Progenitor cell of endocrine pancreas (in vitro differentiated cells): ENCODE results near the gene TWSG1. TPM values are rescaled to one million over a fixed set of nuclear protein-coding genes. Genes with fewer than 3 reads are reported as not detected.

Experiments used
- DNase-seq: peaks from one replicate; pipeline ENCODE4 v3.0.0; 2021; ENCODE audit warnings: low spot score; ENCODE audit not compliant: unreplicated experiment
- H3K27ac Mint-ChIP-seq: 2 replicates; pipeline ENCODE4 v1.8.0; 2021; ENCODE audit warnings: mild to moderate bottlenecking, moderate library complexity, mixed read lengths
- H3K27me3 Mint-ChIP-seq: 2 replicates; pipeline ENCODE4 v1.8.0; 2021; ENCODE audit warnings: mixed read lengths
- H3K36me3 Mint-ChIP-seq: 2 replicates; pipeline ENCODE4 v1.8.0; 2022; ENCODE audit warnings: mixed read lengths; ENCODE audit not compliant: insufficient read depth
- H3K4me1 Mint-ChIP-seq: 2 replicates; pipeline ENCODE4 v1.8.0; 2021; ENCODE audit warnings: low read depth, mixed read lengths
- H3K4me3 Mint-ChIP-seq: 2 replicates; pipeline ENCODE4 v1.8.0; 2021; ENCODE audit warnings: low read depth, mild to moderate bottlenecking, moderate library complexity, mixed read lengths
- H3K9me3 Mint-ChIP-seq: 2 replicates; pipeline ENCODE4 v1.8.0; 2021; ENCODE audit warnings: low read depth, mixed read lengths
- long read RNA-seq: library from polyadenylated mRNA; unstranded; transcript quantifications from one replicate; pipeline ENCODE4 v2.0.0, GENCODE V29; 2020
- total RNA-seq: library from RNA; stranded (reverse); gene quantifications from 2 replicates; pipeline ENCODE4 v1.2.1, GENCODE V29; 2021
- TF ChIP-seq, protein P1 (sequence below): fragments of 200-600 bp; sonication (generic); IDR thresholded peaks from one replicate; pipeline ENCODE4 v1.5.0; 2021; ENCODE audit warnings: antibody characterized with exemption, mild to moderate bottlenecking; ENCODE audit not compliant: unreplicated experiment

Gene TWSG1
- 38.1 and 40.4 TPM in 2 replicates for total RNA-seq
- long read RNA-seq, transcript TWSG1-201 (5 exons, 3,756 nt) = major isoform, 31 of 48 reads
- long read RNA-seq, partial matches to known transcripts = 5 of 48 reads
- long read RNA-seq, other reads (novel, unspliced or antisense) = 12 of 48 reads

DNA sequence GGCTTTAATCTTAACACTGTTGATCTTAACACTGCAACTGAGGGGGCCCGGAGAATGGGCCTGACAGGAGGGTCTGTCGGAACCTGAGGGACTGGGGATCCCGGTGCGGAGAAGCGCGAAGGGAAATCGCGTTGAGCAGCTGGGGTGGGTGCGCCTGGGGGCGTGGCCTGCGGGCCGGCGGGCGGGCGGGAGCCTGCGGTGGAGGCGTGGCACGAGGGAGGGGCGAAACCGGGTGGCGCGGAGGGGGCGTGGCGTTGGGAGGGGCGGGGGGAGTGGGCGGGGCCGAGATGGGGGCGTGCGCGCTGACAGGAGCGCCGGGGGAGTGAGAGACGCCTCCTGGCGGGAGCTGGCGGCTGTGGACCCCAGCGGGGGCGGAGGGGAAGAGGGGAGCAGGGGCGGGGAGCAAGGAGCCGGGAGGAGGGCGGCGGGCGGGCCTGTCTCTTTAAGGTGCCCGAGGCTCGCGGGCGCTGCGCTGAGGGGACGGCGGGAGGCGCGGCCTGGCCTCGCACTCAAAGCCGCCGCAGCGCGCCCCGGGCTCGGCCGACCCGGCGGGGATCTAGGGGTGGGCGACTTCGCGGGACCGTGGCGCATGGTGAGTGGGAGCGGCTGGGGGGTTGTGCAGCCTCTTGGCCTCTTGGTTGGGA is at the start of gene TWSG1:
TWSG1 (plus strand) TSS at position 445 of the 644 bp plus-strand sequence. CDS start 2,457 bp downstream, outside the sequence.
- peaks cover 2% of the 10 kb centered on the region for H3K36me3 Mint-ChIP-seq

DNA sequence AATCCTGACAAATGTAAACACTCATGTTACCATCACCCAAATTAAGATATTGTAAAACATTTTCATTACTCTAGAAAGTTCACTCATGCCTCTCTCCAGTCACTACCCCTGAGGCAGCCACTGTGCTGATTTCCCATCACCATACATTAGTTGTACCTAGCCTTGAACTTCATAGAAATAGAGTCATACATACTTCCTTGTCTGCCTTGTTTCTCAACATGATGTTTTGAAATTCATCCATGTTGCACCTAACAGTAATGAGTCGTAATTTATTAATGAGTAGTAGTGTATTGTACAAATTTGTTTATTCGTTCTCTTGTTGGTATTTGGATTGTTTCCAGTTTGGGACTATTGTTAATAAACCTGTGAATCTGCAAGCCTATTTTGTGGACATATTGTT is 49.0 kb upstream of the TWSG1 start:
- H3K27me3 Mint-ChIP-seq = no peaks in the 10 kb centered on the region
- H3K36me3 Mint-ChIP-seq = peaks cover 10% of the 10 kb centered on the region

More for the DNA sequence above, at the start of gene TWSG1:
- peaks cover 6% of the 10 kb centered on the region for H3K4me1 Mint-ChIP-seq
- TF ChIP-seq, protein P1, sequence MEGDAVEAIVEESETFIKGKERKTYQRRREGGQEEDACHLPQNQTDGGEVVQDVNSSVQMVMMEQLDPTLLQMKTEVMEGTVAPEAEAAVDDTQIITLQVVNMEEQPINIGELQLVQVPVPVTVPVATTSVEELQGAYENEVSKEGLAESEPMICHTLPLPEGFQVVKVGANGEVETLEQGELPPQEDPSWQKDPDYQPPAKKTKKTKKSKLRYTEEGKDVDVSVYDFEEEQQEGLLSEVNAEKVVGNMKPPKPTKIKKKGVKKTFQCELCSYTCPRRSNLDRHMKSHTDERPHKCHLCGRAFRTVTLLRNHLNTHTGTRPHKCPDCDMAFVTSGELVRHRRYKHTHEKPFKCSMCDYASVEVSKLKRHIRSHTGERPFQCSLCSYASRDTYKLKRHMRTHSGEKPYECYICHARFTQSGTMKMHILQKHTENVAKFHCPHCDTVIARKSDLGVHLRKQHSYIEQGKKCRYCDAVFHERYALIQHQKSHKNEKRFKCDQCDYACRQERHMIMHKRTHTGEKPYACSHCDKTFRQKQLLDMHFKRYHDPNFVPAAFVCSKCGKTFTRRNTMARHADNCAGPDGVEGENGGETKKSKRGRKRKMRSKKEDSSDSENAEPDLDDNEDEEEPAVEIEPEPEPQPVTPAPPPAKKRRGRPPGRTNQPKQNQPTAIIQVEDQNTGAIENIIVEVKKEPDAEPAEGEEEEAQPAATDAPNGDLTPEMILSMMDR = peak; percentile 45
- peak within 1 kb of the TSS; percentile 87 for H3K4me3 Mint-ChIP-seq
- peak; percentile 93 for DNase-seq
- H3K27ac Mint-ChIP-seq = peak within 1 kb of the TSS; percentile 97
- no peaks in the 10 kb centered on the region for H3K9me3 Mint-ChIP-seq
- peaks cover 15% of the 10 kb centered on the region for H3K27me3 Mint-ChIP-seq

DNA sequence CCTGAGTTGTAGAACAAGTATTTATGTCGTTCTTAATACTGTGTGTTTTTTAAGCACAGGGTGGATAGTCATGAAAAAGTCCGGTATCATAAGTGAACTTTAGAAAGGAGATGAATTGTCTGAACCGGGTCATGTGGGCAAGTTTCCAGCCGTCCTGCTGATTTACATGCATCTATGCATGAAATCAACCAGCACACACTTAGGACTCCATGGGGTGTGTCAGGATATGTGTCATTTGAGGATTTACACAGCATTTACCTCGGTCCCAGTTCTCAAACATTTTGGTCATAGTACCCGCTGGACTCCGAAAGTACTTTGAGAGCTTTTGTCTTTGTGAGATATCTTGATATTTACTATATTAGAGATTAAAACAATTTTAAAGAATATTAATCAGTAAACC is 47.5 kb upstream of the TWSG1 start:
- DNase-seq = no peak
- TF ChIP-seq, protein P1 = no peak
- H3K27ac Mint-ChIP-seq = no peak overlapping the region
- no peaks in the 10 kb centered on the region for H3K4me1 Mint-ChIP-seq
- peaks cover 6% of the 10 kb centered on the region for H3K9me3 Mint-ChIP-seq
- no peaks in the 10 kb centered on the region for H3K27me3 Mint-ChIP-seq
- no peak overlapping the region for H3K4me3 Mint-ChIP-seq
- peaks cover 10% of the 10 kb centered on the region for H3K36me3 Mint-ChIP-seq

More for the DNA sequence above, 49.0 kb upstream of the TWSG1 start:
- DNase-seq = no peak
- Mint-ChIP-seq H3K27ac (no peak overlapping the region), H3K4me1 (no peaks in the 10 kb centered on the region), H3K4me3 (no peak overlapping the region), H3K9me3 (peaks cover 6% of the 10 kb centered on the region)
- TF ChIP-seq, protein P1 = no peak

DNA sequence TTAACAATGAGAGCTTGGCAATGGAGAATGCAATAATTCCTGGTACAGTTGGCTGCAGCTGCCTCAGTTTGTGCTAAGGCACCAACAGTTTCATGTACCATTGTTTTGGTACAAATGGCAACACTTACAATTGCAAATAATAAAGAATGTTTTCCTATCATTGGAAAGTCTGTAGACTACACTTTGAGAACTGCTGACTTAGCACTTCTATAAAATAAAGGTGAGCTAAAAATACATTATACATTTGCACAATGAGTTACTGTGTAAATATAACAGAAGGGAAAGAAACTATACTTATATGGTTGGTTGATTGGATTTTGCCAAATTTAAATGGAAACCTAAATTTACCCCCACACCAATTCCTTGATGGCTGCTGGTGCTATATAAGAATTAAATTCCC is 44.9 kb upstream of the TWSG1 start:
- Mint-ChIP-seq H3K9me3 (peaks cover 16% of the 10 kb centered on the region), H3K36me3 (peaks cover 9% of the 10 kb centered on the region), H3K27me3 (no peaks in the 10 kb centered on the region), H3K27ac (no peak overlapping the region), H3K4me1 (no peaks in the 10 kb centered on the region), H3K4me3 (no peak overlapping the region)
- TF ChIP-seq, protein P1 = no peak
- no peak for DNase-seq

DNA sequence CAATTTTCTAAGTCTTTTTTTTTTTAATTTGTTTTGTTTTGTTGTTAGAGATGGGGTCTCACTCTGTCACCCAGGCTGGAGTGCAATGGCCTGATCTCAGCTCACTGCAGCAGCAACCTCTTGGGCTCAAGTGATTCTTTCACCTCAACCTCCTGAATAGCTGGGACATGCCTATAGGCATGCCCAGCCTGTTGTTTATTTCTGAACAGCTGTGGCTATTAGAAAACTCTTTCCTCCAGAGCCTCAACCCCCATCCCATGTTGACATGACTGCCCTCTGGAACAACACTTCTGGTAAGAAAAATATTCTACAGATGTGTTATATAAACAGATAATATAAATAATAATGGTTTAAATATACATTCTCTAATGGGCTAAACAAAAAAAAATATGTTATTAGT is 44.4 kb upstream of the TWSG1 start:
- peaks cover 9% of the 10 kb centered on the region for H3K36me3 Mint-ChIP-seq
- H3K27ac Mint-ChIP-seq = no peak overlapping the region
- no peaks in the 10 kb centered on the region for H3K27me3 Mint-ChIP-seq
- peaks cover 16% of the 10 kb centered on the region for H3K9me3 Mint-ChIP-seq
- TF ChIP-seq, protein P1 = no peak
- no peak overlapping the region for H3K4me3 Mint-ChIP-seq
- DNase-seq = no peak
- no peaks in the 10 kb centered on the region for H3K4me1 Mint-ChIP-seq
